IMR-90 (cell line): Measurements from ENCODE around the gene OGFR. TPM values are rescaled to one million over a fixed set of nuclear protein-coding genes. Genes with fewer than 3 reads are reported as not detected.

Source experiments
- ATAC-seq: fragments of 200-7000 bp; cut with Tn5 transposase; 2 replicates; pipeline ENCODE4 v1.9.1; 2020; ENCODE audit warnings: low read depth, mild to moderate bottlenecking, moderate library complexity
- BruUV-seq: library from RNA; stranded (reverse); fragments of 400-500 nt; replicated peaks from 2 replicates; lab custom pipeline; 2021; lab: Mats Ljungman, UMichigan
- CTCF ChIA-PET: fragments of 300-600 bp; formaldehyde crosslinking; extraction: SDS; loops from one replicate; lab custom pipeline; 2021; ENCODE audit warnings: antibody characterized with exemption; lab: Yijun Ruan, JAX
- POLR2A ChIA-PET: fragments of 300-600 bp; sonication (Branson Sonifier 250); formaldehyde crosslinking; loops from one replicate; lab custom pipeline; 2022; ENCODE audit warnings: antibody characterized with exemption; ENCODE audit not compliant: unreplicated experiment; lab: Charles Lee
- DNase-seq: peaks from one replicate; pipeline ENCODE4 v3.0.0; 2013
- H2AFZ ChIP-seq: replicated peaks from 2 replicates; pipeline ENCODE3; 2013; ENCODE audit warnings: low read length, mild to moderate bottlenecking; ENCODE audit not compliant: poor library complexity
- H2AK5ac ChIP-seq: 2 replicates; pipeline ENCODE4 v1.6.1; 2013; ENCODE audit warnings: low read depth, low read length, inconsistent platforms
- H2AK9ac ChIP-seq: replicated peaks from 2 replicates; pipeline ENCODE3; 2013; ENCODE audit warnings: mild to moderate bottlenecking, low read depth, low read length, moderate library complexity; ENCODE audit not compliant: poor library complexity
- H2BK120ac ChIP-seq: 2 replicates; pipeline ENCODE4 v1.6.1; 2013; ENCODE audit warnings: low read depth, low read length, inconsistent platforms
- H2BK15ac ChIP-seq: 3 replicates; pipeline ENCODE4 v1.6.1; 2013; ENCODE audit warnings: low read depth, low read length, inconsistent platforms
- H2BK20ac ChIP-seq: 2 replicates; pipeline ENCODE4 v1.6.1; 2013; ENCODE audit warnings: low read depth, mild to moderate bottlenecking, inconsistent platforms, low read length, moderate library complexity
- H2BK5ac ChIP-seq: 2 replicates; pipeline ENCODE4 v1.6.1; 2013; ENCODE audit warnings: mild to moderate bottlenecking, low read depth, low read length, inconsistent platforms; ENCODE audit not compliant: poor library complexity, severe bottlenecking
- H3K14ac ChIP-seq: replicated peaks from 2 replicates; pipeline ENCODE4 v1.6.1; 2013; ENCODE audit warnings: low read depth, low read length, inconsistent platforms
- H3K18ac ChIP-seq: 2 replicates; pipeline ENCODE4 v1.6.1; 2013; ENCODE audit warnings: low read depth, low read length, control low read depth
- H3K23ac ChIP-seq: 2 replicates; pipeline ENCODE4 v1.6.1; 2013; ENCODE audit warnings: low read depth, low read length, inconsistent platforms
- H3K27ac ChIP-seq: 2 replicates; pipeline ENCODE4 v1.5.1; 2013; ENCODE audit warnings: mild to moderate bottlenecking, control low read depth, low read length; ENCODE audit not compliant: insufficient read depth
- H3K27me3 ChIP-seq: 2 replicates; pipeline ENCODE4 v1.6.1; 2013; ENCODE audit warnings: low read length; ENCODE audit not compliant: control insufficient read depth, insufficient read depth
- H3K36me3 ChIP-seq: 2 replicates; pipeline ENCODE4 v1.6.1; 2013; ENCODE audit warnings: low read length, mixed read lengths; ENCODE audit not compliant: control insufficient read depth, insufficient read depth
- H3K4ac ChIP-seq: 2 replicates; pipeline ENCODE4 v1.6.1; 2013; ENCODE audit warnings: low read depth, low read length, inconsistent platforms
- H3K4me1 ChIP-seq: 2 replicates; pipeline ENCODE4 v1.6.1; 2013; ENCODE audit warnings: low read length, mixed read lengths; ENCODE audit not compliant: control insufficient read depth, insufficient read depth
- H3K4me2 ChIP-seq: 2 replicates; pipeline ENCODE4 v1.6.1; 2013; ENCODE audit warnings: low read depth, mild to moderate bottlenecking, control low read depth, low read length, moderate library complexity
- H3K4me3 ChIP-seq: 2 replicates; pipeline ENCODE4 v1.5.1; 2013; ENCODE audit warnings: low read depth, mild to moderate bottlenecking, control low read depth, low read length, moderate library complexity; ENCODE audit not compliant: insufficient read depth
- H3K56ac ChIP-seq: 2 replicates; pipeline ENCODE4 v1.6.1; 2013; ENCODE audit warnings: low read length, inconsistent platforms; ENCODE audit not compliant: insufficient read depth; ENCODE audit errors: extremely low read depth
- H3K79me1 ChIP-seq, 2 experiments: 2 replicates each; pipeline ENCODE4 v1.6.1; 2013; ENCODE audit warnings: low read length in 2 of 2, inconsistent platforms in 1 of 2, low read depth in 1 of 2
- H3K9ac ChIP-seq: 2 replicates; pipeline ENCODE4 v1.6.1; 2013; ENCODE audit warnings: low read depth, low read length, control low read depth
- H3K9me1 ChIP-seq: 2 replicates; pipeline ENCODE4 v1.6.1; 2013; ENCODE audit warnings: low read length, inconsistent platforms; ENCODE audit not compliant: insufficient read depth
- H3K9me3 ChIP-seq: 2 replicates; pipeline ENCODE4 v1.6.1; 2013; ENCODE audit warnings: low read length; ENCODE audit not compliant: control insufficient read depth, insufficient read depth
- H4K20me1 ChIP-seq: 2 replicates; pipeline ENCODE4 v1.6.1; 2013; ENCODE audit warnings: low read length, inconsistent platforms; ENCODE audit not compliant: insufficient read depth
- H4K5ac ChIP-seq: 2 replicates; pipeline ENCODE4 v1.6.1; 2013; ENCODE audit warnings: mild to moderate bottlenecking, low read depth, low read length, control low read depth
- H4K8ac ChIP-seq, 2 experiments: 2 replicates each; pipeline ENCODE4 v1.6.1; 2013; ENCODE audit warnings: low read depth in 2 of 2, low read length in 2 of 2, control low read depth in 1 of 2, inconsistent platforms in 1 of 2
- H4K91ac ChIP-seq: 2 replicates; pipeline ENCODE4 v1.6.1; 2013; ENCODE audit warnings: low read depth, low read length, inconsistent platforms; ENCODE audit not compliant: insufficient read depth
- CHD1 ChIP-seq: IDR thresholded peaks from 2 replicates; pipeline ENCODE4 v1.6.1; 2012; ENCODE audit warnings: low read depth, low read length, improper control_type of control experiment
- RCOR1 ChIP-seq: IDR thresholded peaks from 2 replicates; pipeline ENCODE4 v1.6.1; 2012; ENCODE audit warnings: mild to moderate bottlenecking, low read length, improper control_type of control experiment; ENCODE audit not compliant: insufficient replicate concordance
- whole genome bisulfite sequencing, 2 experiments: methylation state at CpG; one replicate each; pipeline versions ENCODE4 v1.1.5 to v1.1.7; 2013; ENCODE audit warnings: missing lambda C conversion rate in 2 of 2; ENCODE audit not compliant: insufficient read length in 1 of 2; ENCODE audit errors: extremely low coverage in 2 of 2; 5-methylcytosine and 5-hydroxymethylcytosine counted together
- dilution Hi-C: fragments of 300-500 bp; cut with HindIII; formaldehyde crosslinking; loops from one replicate; pipeline ENCODE4 v1.14.3; 2018; ENCODE audit warnings: low sequenced_read_pairs; ENCODE audit not compliant: unreplicated experiment
- in situ Hi-C: fragments of 300-500 bp; cut with MboI; formaldehyde crosslinking; loops from 3 replicates; pipeline ENCODE4 v1.14.3; 2019; ENCODE audit warnings: low sequenced_read_pairs, inconsistent platforms, mixed read lengths
- intact Hi-C: fragments of 100-400 bp; cut with micrococcal nuclease; formaldehyde crosslinking; loops from 2 replicates; pipeline ENCODE4 v1.10.0; 2022
- polyA plus RNA-seq, 3 experiments: library from polyadenylated mRNA; depleted of rRNA; stranded (reverse); fragments of >200 nt; gene quantifications; 2 replicates each; pipeline ENCODE4 v1.2.3, GENCODE V29; 2012; ENCODE audit warnings: low replicate concordance in 1 of 3
- total RNA-seq: library from RNA; depleted of rRNA; stranded (reverse); fragments of >200 nt; gene quantifications from 2 replicates; pipeline ENCODE4 v1.2.3, GENCODE V29; 2012
- TF ChIP-seq, protein P1 (sequence below): fragments of 150-350 bp; IDR thresholded peaks from 2 replicates; pipeline ENCODE4 v1.6.1; 2017; ENCODE audit warnings: mild to moderate bottlenecking, antibody characterized with exemption, low read length, low read depth

OGFR gene
- total and polyA plus RNA-seq, 2 of the 4 experiments (the other 2 are of a cell fraction), result 22.4 to 30.1 TPM

DNA sequence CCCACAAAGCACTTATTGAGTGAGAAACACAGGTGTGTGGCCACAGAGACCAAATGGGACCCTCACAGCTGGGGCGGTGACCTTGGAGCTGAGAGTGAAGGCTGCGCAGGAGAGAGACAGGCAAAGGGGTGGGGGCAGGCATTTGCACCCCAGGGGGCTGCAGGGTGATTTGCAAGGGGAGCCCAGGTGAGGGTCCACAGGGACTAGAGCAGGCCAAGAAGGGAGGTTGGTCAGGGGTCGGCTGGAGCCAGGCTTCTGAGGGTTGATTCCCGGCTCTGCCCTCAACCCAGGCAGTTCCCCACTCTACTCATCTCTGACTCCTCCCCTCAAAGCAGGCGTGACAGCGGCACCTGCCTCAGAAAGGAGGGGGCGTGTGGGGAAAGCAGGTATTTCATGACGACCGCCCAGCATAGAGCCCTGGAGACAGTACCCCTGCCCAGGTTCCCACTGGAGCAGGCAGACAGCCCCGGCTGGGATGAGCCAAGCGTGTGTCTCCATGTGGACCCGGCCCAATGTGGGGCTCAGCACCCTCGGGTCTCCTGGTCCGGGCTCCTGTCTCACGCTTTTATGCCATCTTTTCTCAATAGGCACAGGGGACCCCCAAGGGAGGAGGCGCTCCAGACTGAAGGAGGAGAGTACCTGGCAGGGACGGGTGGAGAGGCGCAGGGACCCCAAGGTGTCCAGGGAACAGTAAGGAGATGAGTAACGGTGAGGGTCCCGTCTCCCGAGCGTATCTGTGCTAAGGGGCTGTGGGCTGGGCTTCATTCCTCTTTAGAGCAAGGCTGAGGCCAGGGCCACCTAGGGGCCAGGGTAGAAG, 11.5 kb upstream of the OGFR start:
- no peaks in the 10 kb centered on the region for H3K9me3 ChIP-seq
- intact Hi-C loops (loop anchor here (5.0 kb wide), 1 partner anchor 291 kb away; no protein-coding TSS in a partner anchor), in situ Hi-C loops (loop anchor here (5.0 kb wide), 1 partner anchor 126 kb away; no protein-coding TSS in a partner anchor), dilution Hi-C loops (no loop called here)
- CTCF ChIA-PET, result interaction anchor here (0.9 to 2.6 kb wide), 5 partner anchors 75 to 125 kb away, joined by 3 to 19 read pairs (median 3); no protein-coding TSS in a partner anchor
- WGBS, 2 experiments, result 88% methylated on average over 13 of the region's 22 CpGs; no CpG with 5 or more reads in 1 of the 2 experiments
- peaks cover 25% of the 10 kb centered on the region for H3K4me1 ChIP-seq
- peaks cover 17% of the 10 kb centered on the region for H3K9me1 ChIP-seq
- ATAC-seq (no peak), DNase-seq (no peak)
- peak overlapping the region; percentile 82 for H3K4ac ChIP-seq
- POLR2A ChIA-PET, result no interaction called here
- H2AK9ac ChIP-seq, result peak overlapping the region; percentile 80
- H4K91ac ChIP-seq, result peak overlapping the region; percentile 67
- peaks cover 3% of the 10 kb centered on the region; the same call in 1 of the 2 replicates for H3K36me3 ChIP-seq
- no peak overlapping the region; the same call in 1 of the 2 replicates for H3K4me2 ChIP-seq
- H4K20me1 ChIP-seq, result peaks cover 19% of the 10 kb centered on the region
- H2BK5ac ChIP-seq, result no peak overlapping the region
- H2BK15ac ChIP-seq, result peak overlapping the region; percentile 40; the same call in 2 of the 3 replicates
- H3K27me3 ChIP-seq, result no peaks in the 10 kb centered on the region
- H2AFZ ChIP-seq, result peak overlapping the region; percentile 93
- peak overlapping the region; percentile 86; the same call in 1 of the 2 replicates for H2BK120ac ChIP-seq
- H4K5ac ChIP-seq, result peak overlapping the region; percentile 92
- H3K56ac ChIP-seq, result no peak overlapping the region
- TF ChIP-seq, protein P1, sequence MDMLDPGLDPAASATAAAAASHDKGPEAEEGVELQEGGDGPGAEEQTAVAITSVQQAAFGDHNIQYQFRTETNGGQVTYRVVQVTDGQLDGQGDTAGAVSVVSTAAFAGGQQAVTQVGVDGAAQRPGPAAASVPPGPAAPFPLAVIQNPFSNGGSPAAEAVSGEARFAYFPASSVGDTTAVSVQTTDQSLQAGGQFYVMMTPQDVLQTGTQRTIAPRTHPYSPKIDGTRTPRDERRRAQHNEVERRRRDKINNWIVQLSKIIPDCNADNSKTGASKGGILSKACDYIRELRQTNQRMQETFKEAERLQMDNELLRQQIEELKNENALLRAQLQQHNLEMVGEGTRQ, result peak; percentile 7; the same call in 1 of the 2 replicates
- TF ChIP-seq CHD1, result no peak
- TF ChIP-seq RCOR1, result no peak
- peak overlapping the region; percentile 49 for H3K14ac ChIP-seq
- peaks cover 6 to 17% of the 10 kb centered on the region in 2 experiments for H3K79me1 ChIP-seq
- peak overlapping the region; percentile 94 to 97; a peak in 3 of 4 replicates for H4K8ac ChIP-seq
- peak overlapping the region; percentile 52; the same call in 1 of the 2 replicates for H3K18ac ChIP-seq
- peak overlapping the region; percentile 83; the same call in 1 of the 2 replicates for H3K27ac ChIP-seq
- H3K23ac ChIP-seq, result peak overlapping the region; percentile 4; the same call in 1 of the 2 replicates
- peak overlapping the region; percentile 86 for H2AK5ac ChIP-seq
- no peak overlapping the region for H3K4me3 ChIP-seq
- BruUV-seq, result no TSS peak
- no peak overlapping the region for H3K9ac ChIP-seq
- peak overlapping the region; percentile 46; the same call in 1 of the 2 replicates for H2BK20ac ChIP-seq
